Measurements from ENCODE around the gene KDM4E. TPM values are rescaled to one million over a fixed set of nuclear protein-coding genes. Genes with fewer than 3 reads are reported as not detected.
"Not testable (repeated sequence)": the region's sequence is repeated elsewhere in the genome, so short reads cannot be mapped to it uniquely, and the experiment has no call there.

The KDM4E gene
- polyA plus RNA-seq (2014; cell fraction: cytosol; rRNA removed) = not detected in 2 replicates
- polyA plus RNA-seq (2014; cell fraction: nucleus; rRNA removed) = not detected in 2 replicates

GRCh38 chr11:95024958-95025357, at the start of gene KDM4E:
KDM4E (plus strand) TSS chr11:95025258; CDS start chr11:95025558, 300 bp downstream.
- DNase-seq (ENCODE audit: low spot score) = no peak

DNA sequence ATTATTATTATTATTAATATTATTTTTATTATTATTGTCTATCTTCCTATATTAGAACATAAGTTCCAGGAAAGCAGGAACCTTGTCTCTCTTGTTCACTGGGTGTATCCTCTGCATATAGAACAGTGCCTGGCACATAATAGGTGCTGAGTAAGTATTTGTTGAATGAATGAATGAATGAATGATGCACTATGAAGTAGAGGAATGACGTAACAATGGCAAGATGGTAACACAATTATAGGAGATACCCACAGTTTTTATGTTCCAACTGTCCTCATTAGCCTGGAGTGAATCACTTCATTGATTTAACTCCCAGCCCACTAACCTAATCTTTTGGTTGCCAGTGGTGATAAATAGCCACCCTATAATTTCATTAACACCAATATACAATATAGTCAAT, 49.5 kb upstream of the KDM4E start:
- no peak for DNase-seq (ENCODE audit: low spot score)

GRCh38 chr11:94987378-94987777, 37.7 kb upstream of the KDM4E start:
- no peak for DNase-seq (ENCODE audit: low spot score)

- DNase-seq (ENCODE audit: low spot score) = no peak
Observed at GRCh38 chr11:94988748-94989147, 36.3 kb upstream of the KDM4E start.

- no peak for DNase-seq (ENCODE audit: low spot score)
Observed at GRCh38 chr11:94993400-94993943, 31.6 kb upstream of the KDM4E start.

- DNase-seq (ENCODE audit: low spot score) = no peak
Observed at GRCh38 chr11:94997437-94997836, 27.6 kb upstream of the KDM4E start.

GRCh38 chr11:94998285-94998684, 26.8 kb upstream of the KDM4E start:
- DNase-seq (ENCODE audit: low spot score) = no peak

GRCh38 chr11:95003716-95004115, 21.3 kb upstream of the KDM4E start:
- no peak for DNase-seq (ENCODE audit: low spot score)

- no peak for DNase-seq (ENCODE audit: low spot score)
Observed at GRCh38 chr11:95005642-95006041, 19.4 kb upstream of the KDM4E start.

GRCh38 chr11:95011376-95011775, 13.7 kb upstream of the KDM4E start:
- DNase-seq (ENCODE audit: low spot score) = no peak

DNA sequence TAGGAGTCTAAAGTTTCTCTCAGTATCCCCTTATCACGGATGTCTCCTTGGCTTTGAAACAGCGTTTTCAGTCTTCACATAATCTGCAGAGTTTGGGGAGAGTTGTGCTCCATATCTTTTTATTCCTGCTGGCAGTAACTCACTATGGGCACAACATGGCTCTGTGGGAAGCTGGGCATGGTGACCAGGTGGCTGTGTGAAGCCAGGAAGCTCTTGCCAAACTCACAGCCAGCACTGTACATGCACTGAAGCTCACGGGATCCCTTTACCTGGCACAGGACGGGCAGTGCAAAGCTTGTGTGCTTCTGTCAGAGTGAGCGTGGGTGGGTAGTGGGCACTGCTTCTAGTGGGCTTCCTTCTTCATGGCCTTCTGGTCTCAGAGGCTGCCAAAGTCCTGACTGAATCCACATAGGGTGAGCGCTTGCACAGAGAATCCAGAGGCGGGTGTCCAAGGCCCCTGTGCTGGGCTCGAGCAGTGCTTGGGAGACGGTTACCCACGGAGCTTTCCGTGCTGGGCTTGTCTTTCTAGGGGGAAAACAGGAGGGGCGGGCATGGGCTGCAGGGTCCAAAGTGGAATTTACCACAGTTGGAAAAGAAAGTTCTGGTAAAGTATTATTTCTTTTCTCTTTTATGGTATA, 10.8 kb upstream of the KDM4E start:
- no peak for DNase-seq (ENCODE audit: low spot score)

DNA sequence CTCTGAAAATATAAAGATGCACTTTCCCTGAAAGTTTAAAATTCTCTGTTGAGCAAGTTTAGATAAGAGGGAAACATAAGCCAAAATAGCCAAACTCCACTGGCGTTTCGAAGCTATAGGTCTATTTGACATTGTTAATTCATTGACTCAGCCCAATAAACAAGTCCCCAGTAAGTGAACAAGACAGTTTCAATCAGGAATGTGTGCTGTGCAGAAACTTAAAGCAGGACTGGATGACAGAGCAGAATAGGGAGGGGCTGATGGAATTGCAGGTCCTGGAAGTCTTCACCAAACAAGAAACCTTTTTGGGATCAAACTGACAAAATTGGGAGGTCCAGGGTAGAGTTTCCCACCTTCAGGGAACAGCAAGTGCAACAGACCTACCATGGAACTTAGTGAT, 8.9 kb upstream of the KDM4E start:
- DNase-seq (ENCODE audit: low spot score) = no peak

GRCh38 chr11:95021468-95021867, 3.6 kb upstream of the KDM4E start:
- DNase-seq (ENCODE audit: low spot score) = not testable (repeated sequence)

GRCh38 chr11:95025594-95025993, 536 bp downstream of the KDM4E start:
- DNase-seq (ENCODE audit: low spot score) = not testable (repeated sequence)

DNA sequence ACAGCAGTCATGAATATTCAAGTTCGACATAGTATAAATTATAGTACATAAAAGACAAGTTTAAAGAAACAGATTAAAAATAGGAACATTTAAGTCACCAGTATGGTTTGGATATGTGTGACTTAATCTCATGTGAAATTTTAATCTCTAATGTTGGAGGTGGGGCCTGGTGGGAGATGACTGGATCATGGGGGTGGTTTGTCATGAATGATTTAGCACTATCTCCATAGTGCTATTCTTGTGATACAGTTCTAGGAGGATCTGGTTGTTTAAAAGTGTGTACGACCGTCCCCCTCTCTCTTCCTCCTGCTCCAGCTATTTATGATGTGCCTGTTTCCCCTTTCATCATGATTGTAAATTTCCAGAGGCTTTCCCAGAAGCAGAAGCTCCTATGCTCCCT, 3.3 kb downstream of the KDM4E start:
- DNase-seq (ENCODE audit: low spot score) = no peak

GRCh38 chr11:95033051-95033450, 8.0 kb downstream of the KDM4E start:
- DNase-seq (ENCODE audit: low spot score) = no peak

DNA sequence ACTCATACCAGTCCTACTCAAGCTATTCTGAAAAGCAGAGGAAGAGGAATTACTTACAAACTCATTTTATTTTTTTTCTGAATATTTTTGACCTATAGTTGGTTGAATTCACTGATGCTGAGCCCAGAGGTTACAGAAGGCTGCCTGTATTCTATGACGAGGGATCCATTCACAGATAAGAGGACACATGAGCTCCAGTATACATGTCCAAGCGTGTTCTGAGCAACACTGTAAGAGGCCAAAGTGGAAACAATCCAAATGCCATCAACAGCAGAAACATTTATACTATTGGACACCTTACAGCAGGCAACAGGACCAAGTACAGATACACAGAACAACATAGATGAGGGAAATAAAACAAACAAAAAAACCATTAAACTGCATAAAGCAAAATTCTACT, 10.3 kb downstream of the KDM4E start:
- no peak for DNase-seq (ENCODE audit: low spot score)

GRCh38 chr11:95037356-95038035, 12.4 kb downstream of the KDM4E start:
- not testable (repeated sequence) for DNase-seq (ENCODE audit: low spot score)

DNA sequence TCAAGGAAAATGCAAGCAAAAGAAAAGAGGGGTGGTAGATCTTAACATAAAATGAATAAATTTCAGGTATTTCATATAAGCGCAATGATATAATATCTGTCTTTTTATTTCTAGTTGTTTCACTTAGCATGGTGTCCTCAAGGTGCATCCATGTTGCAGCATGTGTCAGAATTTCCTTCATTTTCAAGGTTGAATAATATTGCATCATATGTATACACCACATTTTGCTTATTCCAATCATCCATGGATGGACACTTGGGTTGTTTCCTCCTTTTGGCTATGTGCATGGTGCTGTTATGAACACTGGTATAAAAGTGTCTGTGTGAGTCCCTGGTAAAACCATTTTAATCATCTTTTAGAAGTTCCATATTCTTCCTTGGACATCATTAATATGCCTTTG, 17.2 kb downstream of the KDM4E start:
- no peak for DNase-seq (ENCODE audit: low spot score)

DNA sequence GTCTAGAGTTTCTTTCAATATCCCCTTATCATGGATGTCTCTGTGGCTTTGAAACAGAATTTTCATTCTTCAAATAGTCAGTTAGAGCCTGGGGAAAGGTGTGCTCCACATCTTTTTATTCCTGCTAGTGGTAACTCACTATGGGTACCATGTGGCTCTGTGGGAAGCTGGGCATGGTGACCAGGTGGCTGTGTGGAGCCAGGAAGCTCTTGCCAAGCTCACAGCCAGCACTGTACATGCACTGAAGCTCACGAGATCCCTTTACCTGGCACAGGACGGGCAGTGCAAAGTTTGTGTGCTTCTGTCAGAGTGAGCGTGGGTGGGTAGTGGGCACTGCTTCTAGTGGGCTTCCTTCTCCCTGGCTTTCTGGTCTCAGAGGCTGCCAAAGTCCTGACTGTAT, 17.8 kb downstream of the KDM4E start:
- no peak for DNase-seq (ENCODE audit: low spot score)

GRCh38 chr11:95044010-95044409, 19.0 kb downstream of the KDM4E start:
- DNase-seq (ENCODE audit: low spot score) = no peak

- no peak for DNase-seq (ENCODE audit: low spot score)
Observed at GRCh38 chr11:95045812-95046211, 20.8 kb downstream of the KDM4E start.

- DNase-seq (ENCODE audit: low spot score) = not testable (repeated sequence)
Observed at GRCh38 chr11:95049122-95049521, 24.1 kb downstream of the KDM4E start, which contains the start of gene KDM4F. KDM4F (plus strand) TSS chr11:95049422.
